Left ventricle myocardium inferior (tissue), 1 donor: ENCODE data around the gene SPTBN2. TPM values are rescaled to one million over a fixed set of nuclear protein-coding genes. Genes with fewer than 3 reads are reported as not detected.
A peak's percentile ranks its signal among the peaks of the same experiment; 100 is the strongest.

ENCODE experiments used
- DNase-seq: peaks from one replicate; pipeline ENCODE4 v3.0.0-alpha.2; 2020
- H3K27ac ChIP-seq: fragments of 200-600 bp; replicated peaks from 2 replicates; pipeline ENCODE4 v1.8.0; 2021
- H3K27me3 ChIP-seq: fragments of 200-600 bp; 2 replicates; pipeline ENCODE4 v1.8.0; 2021; ENCODE audit warnings: low read depth
- H3K36me3 ChIP-seq: fragments of 200-600 bp; 2 replicates; pipeline ENCODE4 v1.8.0; 2021
- H3K4me1 ChIP-seq: fragments of 200-600 bp; 2 replicates; pipeline ENCODE4 v1.8.0; 2021
- H3K4me3 ChIP-seq: fragments of 200-600 bp; 2 replicates; pipeline ENCODE4 v1.8.0; 2021; ENCODE audit warnings: mild to moderate bottlenecking, moderate library complexity
- H3K9me3 ChIP-seq: fragments of 200-600 bp; replicated peaks from 2 replicates; pipeline ENCODE4 v1.8.0; 2021
- CTCF ChIP-seq: fragments of 200-600 bp; IDR thresholded peaks from 2 replicates; pipeline ENCODE4 v1.8.0; 2021; ENCODE audit warnings: antibody characterized with exemption, mild to moderate bottlenecking, borderline replicate concordance
- intact Hi-C: fragments of 100-400 bp; cut with micrococcal nuclease; formaldehyde crosslinking; loops from one replicate; pipeline ENCODE4 v1.11.0; 2022
- total RNA-seq: library from RNA; stranded (reverse); fragmentation: NEBNext Ultra II Directional; extraction: Animal tissue kit (Norgen Biotek cat#: 25700); gene quantifications from one replicate; pipeline ENCODE4 v1.2.1, GENCODE V29; 2021
- donor health status: DM: no; HTN: yes; CAD: no; lungs with severe emphysema.

The SPTBN2 gene
- total RNA-seq, 1 donor from 2014 or later: 0.77 TPM

- intact Hi-C loops: no loop called here
- Histone ChIP-seq H3K36me3 (no peaks in the 10 kb centered on the region), H3K4me1 (peaks cover 23% of the 10 kb centered on the region), H3K4me3 (peak overlapping the region; percentile 98), H3K27me3 (no peaks in the 10 kb centered on the region), H3K27ac (peak overlapping the region; percentile 75), H3K9me3 (no peaks in the 10 kb centered on the region)
- TF ChIP-seq CTCF: no peak
- DNase-seq: peak; percentile 84
Measured at GRCh38 chr11:66744485-66745355, 15.7 kb upstream of the SPTBN2 start.

- H3K9me3 ChIP-seq: no peaks in the 10 kb centered on the region
- no peaks in the 10 kb centered on the region for H3K36me3 ChIP-seq
- H3K4me3 ChIP-seq: peak overlapping the region; percentile 98
- no peaks in the 10 kb centered on the region for H3K27me3 ChIP-seq
- H3K4me1 ChIP-seq: peaks cover 23% of the 10 kb centered on the region
- H3K27ac ChIP-seq: no peak overlapping the region
- intact Hi-C loops: no loop called here
- no peak for TF ChIP-seq CTCF
- DNase-seq: no peak
Measured at GRCh38 chr11:66743271-66743968, 14.4 kb upstream of the SPTBN2 start.

- no peaks in the 10 kb centered on the region for H3K9me3 ChIP-seq
- peaks cover 23% of the 10 kb centered on the region for H3K4me1 ChIP-seq
- no peak for DNase-seq
- H3K27ac ChIP-seq: no peak overlapping the region
- intact Hi-C loops: no loop called here
- no peaks in the 10 kb centered on the region for H3K36me3 ChIP-seq
- H3K27me3 ChIP-seq: no peaks in the 10 kb centered on the region
- no peak for TF ChIP-seq CTCF
- no peak overlapping the region for H3K4me3 ChIP-seq
Measured at GRCh38 chr11:66741153-66741552, 12.1 kb upstream of the SPTBN2 start.

- Histone ChIP-seq H3K27me3 (no peaks in the 10 kb centered on the region), H3K4me3 (no peak overlapping the region), H3K4me1 (peaks cover 16% of the 10 kb centered on the region), H3K27ac (no peak overlapping the region), H3K9me3 (no peaks in the 10 kb centered on the region), H3K36me3 (no peaks in the 10 kb centered on the region)
- TF ChIP-seq CTCF: no peak
- DNase-seq: no peak
- intact Hi-C loops: no loop called here
Measured at GRCh38 chr11:66739983-66740382, 11.0 kb upstream of the SPTBN2 start.

GRCh38 chr11:66734215-66734614, 5.2 kb upstream of the SPTBN2 start:
- no peak overlapping the region for H3K4me3 ChIP-seq
- H3K27ac ChIP-seq: no peak overlapping the region
- intact Hi-C loops: no loop called here
- peaks cover 35% of the 10 kb centered on the region for H3K27me3 ChIP-seq
- H3K9me3 ChIP-seq: no peaks in the 10 kb centered on the region
- H3K4me1 ChIP-seq: no peaks in the 10 kb centered on the region
- DNase-seq: no peak
- TF ChIP-seq CTCF: no peak
- no peaks in the 10 kb centered on the region for H3K36me3 ChIP-seq
